Globus pallidus (tissue), 1 donor: ENCODE results near the gene UBE2I.

ENCODE experiments used
- DNase-seq: peaks from one replicate; pipeline ENCODE4 v3.0.0-alpha.2; 2015; ENCODE audit warnings: low spot score

The UBE2I gene

GRCh38 chr16:1361685-1362360 lies 52.4 kb downstream of the UBE2I start:
- no peak for DNase-seq

GRCh38 chr16:1362807-1363206 lies 53.4 kb downstream of the UBE2I start:
- no peak for DNase-seq

GRCh38 chr16:1363501-1364041 lies 54.1 kb downstream of the UBE2I start:
- no peak for DNase-seq

- no peak for DNase-seq
These were observed 55.1 kb downstream of the UBE2I start for GRCh38 chr16:1364510-1364909.

GRCh38 chr16:1366060-1366711 lies 56.8 kb downstream of the UBE2I start:
- DNase-seq: no peak

GRCh38 chr16:1366712-1367299 lies 57.4 kb downstream of the UBE2I start:
- DNase-seq: no peak

- no peak for DNase-seq
These were observed 58.2 kb downstream of the UBE2I start for GRCh38 chr16:1367486-1368174.

GRCh38 chr16:1371054-1371978 lies 61.9 kb downstream of the UBE2I start:
- no peak for DNase-seq

GRCh38 chr16:1372292-1372950 lies 63.0 kb downstream of the UBE2I start:
- DNase-seq: no peak

GRCh38 chr16:1374418-1375297 lies 65.2 kb downstream of the UBE2I start:
- no peak for DNase-seq

- no peak for DNase-seq
These were observed 65.8 kb downstream of the UBE2I start for GRCh38 chr16:1375298-1375640.

GRCh38 chr16:1375741-1376410 lies 66.4 kb downstream of the UBE2I start:
- no peak for DNase-seq
